NCI-H187 (cell line): ENCODE data around the gene KRT1.

Source experiments
- DNase-seq, 2 experiments: peaks; one replicate each; lab custom pipeline; 2025; lab: John Stamatoyannopoulos, UW

Gene KRT1

DNA sequence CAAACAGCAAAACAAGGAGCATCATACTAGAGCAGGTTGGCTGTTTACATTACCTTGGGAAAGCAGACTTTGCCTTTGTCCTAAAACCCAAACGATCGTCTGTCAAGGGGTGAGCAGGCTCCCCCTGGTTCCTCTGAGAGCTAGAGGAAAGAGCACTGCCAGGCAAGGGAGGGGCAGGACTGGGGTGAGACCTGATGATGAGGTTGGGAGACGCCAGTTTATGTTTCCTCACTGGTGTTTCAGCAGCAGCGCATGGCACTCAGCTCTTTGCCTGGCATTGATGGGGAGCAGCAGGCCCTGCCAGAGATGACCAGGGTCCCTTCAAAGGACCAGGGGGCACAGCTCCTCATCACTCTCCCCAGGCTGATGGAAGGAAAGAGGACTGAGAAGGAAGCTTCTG, 20.3 kb downstream of the KRT1 start:
- DNase-seq = no peak

DNA sequence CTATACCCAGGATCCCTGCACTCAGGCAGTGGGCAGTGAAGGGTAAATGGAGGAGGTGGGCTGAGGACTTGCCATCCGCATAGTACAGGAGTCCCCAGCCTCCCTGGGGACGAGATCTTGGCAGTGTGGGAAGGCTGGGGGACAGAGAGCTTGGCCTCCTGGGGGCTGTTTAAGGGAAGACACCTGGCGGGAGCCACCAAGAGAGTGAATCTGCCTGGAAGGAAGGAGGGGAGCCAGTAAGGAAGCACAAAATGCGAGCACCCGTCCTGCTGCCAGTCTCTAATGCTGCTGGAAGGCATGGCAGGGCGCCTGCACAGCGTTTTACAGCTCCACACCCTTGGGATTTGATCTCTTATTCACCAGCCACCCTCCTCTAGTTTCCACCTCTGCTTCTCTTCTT, 20.8 kb downstream of the KRT1 start:
- no peak for DNase-seq

DNA sequence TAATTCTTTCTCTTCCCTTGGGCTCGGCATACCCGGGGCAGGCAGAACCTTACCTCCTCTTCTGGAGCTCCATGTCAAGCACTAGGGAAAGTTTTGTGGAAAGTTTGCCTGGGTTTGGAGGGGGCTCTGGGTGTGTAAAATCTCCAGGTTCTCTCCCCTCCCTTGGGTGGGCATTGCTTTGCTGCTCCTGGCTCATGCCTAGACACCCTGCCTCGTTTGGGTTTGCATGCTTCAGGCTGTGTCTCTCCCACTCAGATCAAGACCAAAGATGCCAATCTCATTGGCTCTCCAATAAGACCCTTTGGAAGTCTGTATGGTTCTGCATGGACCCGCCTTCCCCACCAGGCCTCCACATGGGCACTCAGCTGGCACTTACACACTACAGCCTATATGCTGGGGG, 22.0 kb downstream of the KRT1 start:
- no peak for DNase-seq

DNA sequence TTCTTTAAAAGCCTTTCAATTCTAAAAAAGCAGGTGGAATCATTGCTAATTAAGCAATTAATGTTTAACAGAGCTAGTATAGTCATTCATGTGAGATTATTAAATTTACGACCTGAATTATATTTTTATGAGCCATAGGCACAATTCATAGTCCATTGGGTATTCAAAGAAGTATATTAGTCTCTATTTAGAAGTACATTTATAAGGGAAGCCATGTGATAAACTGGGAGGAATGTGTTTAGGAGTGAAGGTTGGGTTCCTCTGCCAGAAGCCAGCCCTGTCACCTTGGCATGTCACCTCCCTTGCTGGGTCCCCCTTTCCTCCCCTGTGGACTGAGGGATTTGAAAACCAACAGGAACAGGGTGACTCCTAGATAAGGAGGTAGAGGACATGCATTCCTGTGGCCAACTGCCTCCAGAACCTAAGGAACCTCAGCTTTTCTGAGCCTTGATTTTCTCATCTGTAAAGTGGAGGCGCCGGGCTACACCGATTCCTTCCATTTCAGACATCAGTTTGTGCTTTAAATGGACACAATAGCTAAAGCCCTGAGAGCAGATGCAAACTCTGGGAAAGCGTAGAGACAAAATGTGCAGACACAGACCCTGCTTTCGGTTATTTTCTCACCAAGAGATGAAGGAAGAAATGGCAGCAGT, 22.8 kb downstream of the KRT1 start:
- DNase-seq = no peak

DNA sequence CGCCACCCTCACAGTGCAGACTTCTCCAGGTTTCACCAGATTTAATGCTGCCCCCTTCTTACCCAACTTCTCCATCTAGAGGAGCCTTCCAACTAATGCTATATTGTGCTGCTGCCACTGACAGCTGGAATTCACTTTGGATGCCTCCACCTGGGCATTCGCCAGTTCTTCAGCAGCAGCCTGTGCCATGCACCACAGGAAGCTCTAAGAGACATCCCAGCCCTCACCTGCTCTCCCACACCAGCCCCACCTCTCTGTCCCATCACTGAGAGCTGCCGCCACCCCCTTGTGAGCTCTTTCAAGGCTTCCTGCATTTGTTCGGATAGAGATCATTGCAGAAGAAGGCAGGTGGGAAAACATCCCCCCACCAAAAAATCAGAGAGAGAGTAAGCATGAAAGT, 23.6 kb downstream of the KRT1 start:
- DNase-seq = no peak

DNA sequence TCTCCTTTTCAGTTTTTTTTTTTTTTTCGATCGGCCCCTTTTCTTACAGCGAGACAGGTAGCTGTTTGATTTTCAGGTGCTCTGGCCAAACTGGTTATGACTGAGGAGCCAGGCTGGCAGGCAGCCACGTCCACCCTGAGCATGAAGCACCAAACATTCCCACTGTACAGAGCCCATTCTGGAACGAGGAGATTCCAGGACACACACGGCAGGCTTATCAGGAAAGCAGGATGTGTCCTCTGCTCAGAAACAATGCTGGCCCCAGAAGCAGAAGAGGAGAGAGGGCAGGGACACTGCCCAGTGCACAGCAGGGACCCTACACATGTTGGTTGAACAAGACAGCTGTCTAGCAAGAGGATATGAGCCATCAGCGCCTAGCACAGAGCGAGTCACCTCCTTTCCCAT, 24.5 kb downstream of the KRT1 start:
- DNase-seq = no peak

DNA sequence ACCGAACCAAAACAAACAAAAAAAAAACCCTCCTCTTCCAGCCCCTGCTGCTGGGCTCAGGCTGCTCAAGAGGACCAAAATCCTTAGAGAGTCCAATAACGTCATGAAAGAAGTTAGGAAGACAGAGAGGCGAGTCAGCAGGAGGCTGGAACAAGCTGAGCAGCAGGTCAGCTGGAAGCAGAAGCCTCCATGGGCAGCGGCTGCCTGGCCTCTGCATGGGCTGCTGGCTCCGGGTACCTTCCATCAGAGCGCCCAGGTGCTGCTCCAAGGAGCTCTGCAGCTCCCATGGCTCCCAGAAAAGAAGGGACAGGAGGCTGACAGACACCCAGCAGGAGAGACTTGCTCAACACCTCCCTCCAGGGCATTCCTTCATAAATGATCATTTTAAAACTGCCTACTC, 25.0 kb downstream of the KRT1 start:
- DNase-seq = no peak

DNA sequence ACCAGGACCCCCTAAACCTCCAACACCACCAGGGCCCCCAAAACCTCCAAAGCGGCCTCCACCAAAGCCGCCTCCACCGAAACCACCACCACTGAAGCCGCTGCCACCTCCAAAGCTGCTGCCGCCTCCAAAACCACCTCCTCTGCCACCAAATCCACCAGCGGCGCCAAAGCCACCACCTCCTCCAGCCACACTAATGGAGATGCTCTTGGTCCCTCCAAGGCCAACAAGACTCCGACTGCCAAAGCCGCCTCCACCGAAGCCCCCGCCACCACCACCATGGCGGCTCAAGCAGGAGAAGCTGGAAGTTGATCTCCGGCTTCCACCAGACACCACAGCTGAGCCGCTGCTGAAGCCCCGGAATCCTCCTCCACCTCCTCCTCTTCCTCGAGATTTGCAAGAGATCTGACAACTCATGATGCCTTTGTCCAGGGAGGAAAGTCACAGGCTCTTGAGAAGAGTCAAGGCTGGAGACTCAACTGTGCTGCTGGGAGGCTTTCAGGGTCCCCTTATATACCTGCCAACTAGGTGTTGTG, 28.4 kb downstream of the KRT1 start, which contains the start of gene KRT2:
KRT2 (minus strand) TSS at position 486 of the 536 bp plus-strand sequence; CDS start at position 417, 69 bp downstream.
- no peak for DNase-seq

DNA sequence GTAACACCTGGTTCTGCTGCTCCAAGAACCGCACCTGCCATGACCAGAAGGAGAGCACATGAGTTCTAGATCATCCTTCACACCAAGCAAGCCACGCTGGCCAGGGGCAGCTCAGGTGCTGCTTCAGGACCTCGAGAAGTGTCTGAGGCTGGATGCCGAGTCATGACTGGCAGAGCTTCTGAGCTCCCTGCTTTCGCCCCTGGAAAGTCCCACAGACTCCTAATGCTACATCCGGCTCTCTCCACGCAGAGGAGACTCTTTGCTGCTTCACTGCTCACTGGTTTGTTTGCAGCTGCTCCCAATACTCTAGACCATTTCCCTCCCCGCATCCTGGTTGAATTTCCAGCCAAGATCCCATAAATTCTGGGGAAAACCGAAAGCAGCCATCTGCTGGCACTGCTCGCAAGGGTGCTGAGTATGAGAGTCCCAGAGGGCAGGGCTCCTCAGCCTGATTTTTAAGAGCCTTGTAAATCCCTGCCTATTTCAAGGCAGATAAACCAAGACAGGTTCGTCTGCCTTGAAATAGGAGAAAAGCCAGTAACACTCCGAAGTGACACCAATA, 29.6 kb downstream of the KRT1 start:
- DNase-seq = no peak

DNA sequence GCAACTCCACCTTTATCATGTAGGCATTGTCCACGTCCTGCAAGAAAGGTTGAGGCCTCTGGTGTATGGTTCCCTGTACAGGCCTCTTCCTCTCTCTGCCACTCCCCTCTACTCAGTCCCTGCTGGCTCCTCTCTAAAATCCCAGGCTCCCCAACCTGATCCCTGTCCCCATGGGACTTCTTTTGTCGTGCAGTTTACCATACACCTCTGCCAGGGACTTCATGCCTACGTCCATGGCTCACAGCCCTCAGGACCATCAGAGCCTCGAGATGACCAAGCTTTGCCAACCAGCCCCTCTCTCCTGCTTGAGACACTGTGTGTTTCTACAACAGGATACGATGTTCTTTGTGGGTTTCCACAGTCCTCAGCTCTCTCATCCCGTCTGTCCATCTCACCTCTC, 31.1 kb downstream of the KRT1 start:
- no peak for DNase-seq

DNA sequence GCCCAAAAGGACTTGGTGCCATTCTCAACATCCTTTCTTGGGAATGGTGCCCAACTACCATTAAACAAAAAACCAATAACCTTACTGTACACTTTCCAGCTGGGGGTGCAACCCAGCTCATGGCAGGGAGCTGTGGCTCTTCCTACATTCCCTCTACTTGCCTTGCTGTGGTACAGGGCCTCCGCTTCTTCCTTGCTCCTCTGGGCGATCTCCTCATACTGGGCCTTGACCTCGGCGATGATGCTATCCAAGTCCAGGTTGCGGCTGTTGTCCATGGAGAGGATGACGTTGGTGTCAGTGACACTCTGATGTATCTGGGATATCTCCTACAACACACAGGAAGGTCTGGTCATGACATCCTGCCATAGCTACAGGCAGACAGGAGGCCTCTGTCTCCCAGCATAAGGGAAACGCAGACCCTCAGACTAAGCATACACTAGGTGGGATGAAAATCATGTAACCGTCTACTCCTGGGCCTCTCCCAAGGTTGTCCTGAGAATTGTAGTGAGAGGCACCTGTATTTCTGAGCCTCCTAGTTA, 32.1 kb downstream of the KRT1 start:
- no peak for DNase-seq

DNA sequence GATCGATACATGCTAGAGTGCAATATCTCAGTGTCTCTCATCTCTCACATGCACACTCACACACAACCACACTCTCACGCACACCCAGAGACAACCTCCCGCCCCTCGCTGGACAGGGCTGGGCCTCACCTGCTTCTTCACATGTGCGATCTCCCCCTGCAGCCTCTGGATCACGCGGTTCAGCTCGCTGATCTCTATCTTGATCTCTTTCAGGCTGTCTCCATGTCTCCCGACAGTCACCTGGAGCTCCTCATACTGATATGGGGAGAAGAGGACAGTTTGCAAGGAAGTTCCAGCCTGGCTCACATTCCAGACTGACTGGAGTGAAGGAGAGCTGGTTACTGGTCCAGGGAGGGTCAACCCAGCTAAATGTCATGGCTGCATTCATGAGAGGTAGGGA, 32.6 kb downstream of the KRT1 start:
- DNase-seq = no peak

DNA sequence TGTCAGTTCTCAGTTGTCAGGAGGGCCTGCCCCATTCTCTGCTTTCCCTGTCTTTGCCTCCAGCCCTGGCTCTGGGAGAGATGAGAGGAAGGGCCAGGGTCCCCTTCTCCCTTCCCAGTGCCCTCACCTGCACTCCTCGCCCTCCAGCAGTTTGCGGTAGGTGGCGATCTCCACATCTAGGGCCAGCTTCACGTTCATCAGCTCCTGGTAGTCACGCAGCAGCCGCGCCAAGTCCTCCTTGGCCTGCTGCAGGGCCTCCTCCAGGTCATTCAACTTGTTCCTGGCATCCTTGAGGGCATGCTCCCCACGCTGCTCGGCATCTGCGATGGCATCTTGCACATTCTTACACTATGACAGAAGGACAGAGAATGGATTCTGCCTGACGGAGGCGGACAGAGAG, 33.6 kb downstream of the KRT1 start:
- DNase-seq = no peak

DNA sequence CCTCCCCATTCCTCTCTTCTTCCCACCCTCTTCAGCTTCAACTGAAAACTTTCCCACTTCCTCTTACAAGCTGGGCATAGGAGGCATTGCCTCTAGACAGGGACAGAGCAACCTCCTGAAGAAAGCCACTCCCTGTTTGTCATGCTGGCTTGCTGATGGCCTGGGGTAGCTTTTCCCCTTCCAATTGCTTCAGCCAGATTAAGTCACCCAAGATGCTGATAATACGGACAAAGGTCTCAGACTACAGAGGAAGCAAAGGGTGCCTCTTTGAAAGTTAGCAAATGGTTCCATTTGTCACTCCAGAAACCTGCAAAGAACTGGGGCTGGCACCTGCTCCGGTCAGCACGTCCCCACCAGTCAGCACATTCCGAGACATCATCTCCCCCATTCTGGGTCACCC, 34.2 kb downstream of the KRT1 start:
- no peak for DNase-seq

DNA sequence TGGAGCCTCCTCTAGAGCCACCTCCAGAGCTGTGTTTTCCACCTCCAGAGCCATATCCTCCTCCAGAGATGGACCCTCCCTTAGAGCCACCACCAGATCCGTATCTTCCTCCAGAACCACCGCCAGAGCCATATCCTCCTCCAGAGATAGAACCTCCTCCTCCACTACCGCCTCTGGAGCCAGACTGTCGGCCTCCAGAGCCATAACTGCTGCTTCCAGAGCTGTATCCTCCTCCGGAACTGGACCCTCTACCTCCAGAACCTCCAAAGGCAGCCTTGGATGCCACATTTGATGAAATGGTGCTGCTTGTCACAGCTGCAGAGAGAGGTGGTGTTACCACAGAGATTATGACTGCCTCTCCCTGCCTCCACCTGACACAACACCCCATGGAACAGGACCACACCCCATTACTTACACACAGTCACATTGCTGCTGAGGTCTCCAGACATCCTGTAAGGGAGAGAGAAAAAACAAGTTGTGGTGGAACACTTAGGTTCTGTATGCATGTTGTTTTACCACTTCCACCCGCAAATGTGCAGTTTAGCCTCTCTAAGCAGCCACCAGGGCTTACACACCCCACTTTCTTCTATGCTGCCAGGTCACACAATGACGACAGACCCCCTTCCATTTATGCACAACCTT, 35.0 kb downstream of the KRT1 start:
- no peak for DNase-seq

DNA sequence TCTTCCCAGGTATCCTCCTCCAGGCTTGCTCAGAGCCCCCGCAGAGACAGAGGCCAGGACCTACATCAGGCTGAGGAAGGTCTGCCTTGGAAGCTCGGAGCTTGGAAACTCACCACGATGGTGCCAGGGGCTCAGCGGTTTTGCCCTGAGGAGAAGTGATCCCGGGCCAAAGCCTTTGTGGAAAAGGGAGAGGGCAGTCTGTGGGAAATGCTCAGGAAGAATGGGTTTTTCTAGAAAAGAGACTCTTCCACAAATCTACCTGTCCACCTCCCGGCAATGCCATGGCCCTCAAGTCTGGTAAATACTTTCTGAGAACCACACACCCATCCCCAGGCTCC, 36.2 kb downstream of the KRT1 start:
- DNase-seq = no peak

DNA sequence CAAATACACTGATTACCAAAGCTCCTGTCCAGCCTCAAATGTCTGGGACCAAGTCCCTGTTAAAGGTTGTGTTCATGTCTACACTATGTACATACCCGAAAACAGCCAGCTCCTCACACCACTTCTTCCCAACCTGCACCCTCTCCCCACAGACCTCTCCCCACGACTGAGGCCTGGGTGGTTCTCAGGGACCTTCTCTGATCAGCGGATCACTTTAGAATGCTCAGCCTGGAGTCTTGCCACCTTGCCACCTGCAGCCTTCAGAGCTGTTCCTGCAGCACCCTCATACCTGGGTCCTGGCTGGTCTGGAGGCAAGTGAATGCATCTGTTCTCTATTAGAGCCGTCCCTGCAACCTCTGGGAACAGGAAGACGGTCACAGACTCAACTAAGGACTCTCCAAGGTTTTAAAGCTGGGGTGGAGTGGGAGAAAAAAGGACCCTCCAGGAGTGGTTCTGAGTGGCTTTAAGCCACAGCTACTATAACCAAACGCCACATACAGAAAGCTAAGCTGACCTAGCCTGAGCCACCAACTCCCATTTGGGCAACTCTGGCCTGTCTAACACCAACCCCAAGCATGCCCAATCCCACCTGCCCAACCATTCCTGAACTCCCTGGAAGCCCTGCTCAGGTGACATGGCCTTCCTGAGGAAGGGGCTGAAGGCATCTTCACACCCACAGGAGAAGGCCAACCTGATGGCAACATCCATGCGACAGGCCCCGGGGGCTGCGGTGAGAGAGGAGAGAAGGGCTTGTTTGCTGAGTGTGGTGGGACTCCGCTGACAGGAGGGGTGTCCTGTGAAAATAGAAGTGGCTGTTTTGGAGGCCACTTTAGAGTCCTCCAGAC, 36.8 kb downstream of the KRT1 start:
- no peak for DNase-seq

DNA sequence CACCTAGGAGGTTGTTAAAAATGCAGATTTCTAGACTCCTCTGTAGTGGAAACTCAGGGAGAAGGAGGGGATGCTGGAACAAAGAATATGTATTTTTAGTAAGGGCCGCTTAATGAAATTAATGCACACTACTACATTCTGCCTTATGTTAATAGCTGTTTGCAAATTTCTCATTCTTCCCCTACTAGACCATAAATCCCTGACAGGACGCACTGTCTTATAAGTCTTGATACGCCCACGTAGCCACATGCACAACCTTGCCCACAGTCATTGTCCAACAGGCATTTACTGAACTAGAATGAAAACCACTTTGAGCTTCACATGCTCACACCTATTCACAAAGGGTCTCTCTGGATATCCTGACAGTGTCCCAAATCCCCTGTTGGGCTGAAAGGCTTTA, 38.7 kb downstream of the KRT1 start:
- DNase-seq = no peak

DNA sequence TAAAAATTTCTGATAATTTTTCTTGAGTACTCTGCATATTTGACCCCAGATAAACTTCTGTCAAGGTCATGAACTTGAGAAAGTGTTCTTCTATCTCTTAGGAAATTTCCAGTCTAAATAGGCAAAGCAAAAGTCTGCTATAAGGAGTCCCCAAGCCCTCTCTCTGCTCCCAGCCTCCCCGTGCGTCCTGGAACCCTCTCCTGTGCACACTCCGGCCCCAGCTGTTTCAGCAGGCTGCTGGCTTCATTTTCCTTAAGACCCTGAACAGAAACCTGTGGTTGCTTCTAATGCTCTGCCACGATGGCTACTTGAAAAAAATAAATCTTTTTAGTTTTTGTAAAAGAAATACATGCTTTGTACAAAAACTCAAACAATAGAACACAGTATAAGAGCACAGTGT, 42.9 kb downstream of the KRT1 start:
- no peak for DNase-seq

DNA sequence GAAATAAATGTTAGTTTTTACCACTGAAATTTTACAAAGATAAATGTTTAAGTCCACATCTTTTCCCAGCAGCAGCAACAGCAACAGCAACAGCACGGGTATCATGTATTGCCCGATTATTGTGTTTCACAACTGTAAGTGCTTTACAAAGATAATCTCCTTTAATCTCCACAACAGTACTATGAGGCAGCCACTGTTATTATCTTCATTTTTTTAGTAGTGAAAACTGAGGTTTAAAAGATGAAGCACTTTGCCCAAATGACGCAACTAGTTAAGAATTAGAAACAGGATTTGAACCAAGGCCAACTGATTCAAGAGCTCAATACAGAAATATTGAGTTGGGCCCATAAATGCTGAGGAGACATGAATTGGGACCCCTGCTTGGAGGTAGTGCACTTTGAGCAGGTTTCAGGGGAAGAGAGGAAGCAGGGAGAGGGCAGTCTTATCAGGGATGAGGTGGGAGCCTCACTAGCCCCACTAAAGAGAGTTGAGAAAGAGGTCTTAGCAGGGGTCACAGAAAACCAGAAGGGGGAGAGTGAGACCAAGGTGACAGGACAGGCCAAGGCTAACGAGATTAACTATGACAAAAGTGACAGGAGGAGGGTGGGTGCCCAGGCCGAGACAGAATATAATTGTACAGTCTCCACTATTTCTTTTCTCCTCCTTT, 43.5 kb downstream of the KRT1 start:
- no peak for DNase-seq

DNA sequence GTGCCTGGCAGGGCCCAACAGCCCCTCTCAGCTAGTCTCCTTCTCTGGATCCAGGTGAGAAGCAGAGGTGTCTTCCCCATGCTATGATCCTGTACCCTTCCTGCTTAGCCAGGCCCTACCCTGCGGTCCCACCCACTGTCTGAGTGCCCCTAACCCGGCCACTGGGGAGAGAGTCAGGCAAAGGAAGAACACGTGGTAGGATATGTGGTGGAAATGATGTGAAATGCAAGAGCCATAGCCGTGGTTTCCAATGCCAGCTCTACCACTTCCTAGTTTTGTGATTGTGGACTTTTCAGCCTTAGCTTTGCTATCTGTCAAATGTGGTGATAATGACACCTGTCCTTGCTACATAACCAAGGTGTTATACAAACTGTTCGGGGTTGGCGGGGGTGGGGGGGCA, 44.0 kb downstream of the KRT1 start:
- DNase-seq = no peak
